ENCODE results near the gene ABCA2. TPM values are rescaled to one million over a fixed set of nuclear protein-coding genes. Genes with fewer than 3 reads are reported as not detected.
"Not testable (repeated sequence)": the region's sequence is repeated elsewhere in the genome, so short reads cannot be mapped to it uniquely, and the experiment has no call there.

Gene ABCA2
- total RNA-seq, 1 experiment from 2014 or later: 22.6 TPM

GRCh38 chr9:137006116-137007003, 21.7 kb downstream of the ABCA2 start:
- Mint-ChIP-seq H3K36me3 (ENCODE audit: insufficient read depth, unreplicated experiment) (no peaks in the 10 kb centered on the region), H3K9me3 (ENCODE audit: unreplicated experiment) (no peaks in the 10 kb centered on the region), H3K4me3 (ENCODE audit: unreplicated experiment) (no peak overlapping the region), H3K27me3 (ENCODE audit: insufficient read depth, unreplicated experiment) (no peaks in the 10 kb centered on the region), H3K27ac (ENCODE audit: unreplicated experiment) (no peak overlapping the region), H3K4me1 (ENCODE audit: low read depth, unreplicated experiment) (no peaks in the 10 kb centered on the region)
- Histone ChIP-seq H3K36me3 (ENCODE audit: control insufficient read depth, insufficient read depth, low read length) (no peaks in the 10 kb centered on the region), H3K4me1 (no peaks in the 10 kb centered on the region), H3K4me3 (ENCODE audit: low read depth, low read length) (no peak overlapping the region), H3K27me3 (replicated peaks; ENCODE audit: control insufficient read depth, insufficient read depth, low read length) (no peaks in the 10 kb centered on the region), H3K9me3 (no peaks in the 10 kb centered on the region)
- ChIA-PET POLR2A (no interaction called here), CTCF (interaction anchor here (1.0 to 2.1 kb wide), 2 partner anchors 23 to 40 kb away, joined by 3 to 6 read pairs; partner anchors contain the start of gene NPDC1)
- DNase-seq: no peak
- BruUV-seq (replicated peaks): no TSS peak
- intact Hi-C loops (cut with micrococcal nuclease; ENCODE audit: unreplicated experiment): no loop called here
- no peak for TF ChIP-seq CTCF (IDR thresholded peaks at IDR 0.05; ENCODE audit: insufficient read depth in 1 of 2, low read depth in 1 of 2, low read length in 1 of 2, severe bottlenecking in 1 of 2, unreplicated experiment in 1 of 2)

GRCh38 chr9:137004285-137004684, 23.8 kb downstream of the ABCA2 start:
- H3K27me3 Mint-ChIP-seq (ENCODE audit: insufficient read depth, unreplicated experiment); H3K4me3 Mint-ChIP-seq (ENCODE audit: unreplicated experiment); H3K27ac Mint-ChIP-seq (ENCODE audit: unreplicated experiment); H3K4me1 Mint-ChIP-seq (ENCODE audit: low read depth, unreplicated experiment); H3K9me3 Mint-ChIP-seq (ENCODE audit: unreplicated experiment); H3K36me3 ChIP-seq (ENCODE audit: control insufficient read depth, insufficient read depth, low read length); BruUV-seq (replicated peaks); H3K9me3 ChIP-seq; H3K4me1 ChIP-seq; intact Hi-C loops (cut with micrococcal nuclease; ENCODE audit: unreplicated experiment); H3K36me3 Mint-ChIP-seq (ENCODE audit: insufficient read depth, unreplicated experiment); H3K4me3 ChIP-seq (ENCODE audit: low read depth, low read length); H3K27me3 ChIP-seq (replicated peaks; ENCODE audit: control insufficient read depth, insufficient read depth, low read length); POLR2A ChIA-PET: not testable (repeated sequence)
- TF ChIP-seq CTCF (IDR thresholded peaks at IDR 0.05; ENCODE audit: insufficient read depth in 1 of 2, low read depth in 1 of 2, low read length in 1 of 2, severe bottlenecking in 1 of 2, unreplicated experiment in 1 of 2): peak in 1 of 2 experiments; percentile 12
- peak in 1 of 2 experiments; percentile 42 for DNase-seq
- CTCF ChIA-PET: interaction anchor here (0.8 to 2.1 kb wide), 2 partner anchors 25 to 31 kb away, joined by 3 to 6 read pairs; no protein-coding TSS in a partner anchor

- H3K4me3 Mint-ChIP-seq (ENCODE audit: unreplicated experiment): no peak overlapping the region
- no peaks in the 10 kb centered on the region for H3K27me3 Mint-ChIP-seq (ENCODE audit: insufficient read depth, unreplicated experiment)
- Histone ChIP-seq H3K4me1 (peaks cover 5% of the 10 kb centered on the region; the same call in 1 of the 2 replicates), H3K27me3 (replicated peaks; ENCODE audit: control insufficient read depth, insufficient read depth, low read length) (no peaks in the 10 kb centered on the region), H3K4me3 (ENCODE audit: low read depth, low read length) (no peak overlapping the region), H3K9me3 (no peaks in the 10 kb centered on the region), H3K36me3 (ENCODE audit: control insufficient read depth, insufficient read depth, low read length) (no peaks in the 10 kb centered on the region)
- H3K9me3 Mint-ChIP-seq (ENCODE audit: unreplicated experiment): no peaks in the 10 kb centered on the region
- no peak for DNase-seq
- ChIA-PET POLR2A (no interaction called here), CTCF (interaction anchor here (0.8 kb wide), 1 partner anchor 27 kb away, joined by 3 read pairs; no protein-coding TSS in a partner anchor)
- no peak for TF ChIP-seq CTCF (IDR thresholded peaks at IDR 0.05; ENCODE audit: insufficient read depth in 1 of 2, low read depth in 1 of 2, low read length in 1 of 2, severe bottlenecking in 1 of 2, unreplicated experiment in 1 of 2)
- H3K36me3 Mint-ChIP-seq (ENCODE audit: insufficient read depth, unreplicated experiment): peaks cover 11% of the 10 kb centered on the region
- BruUV-seq (replicated peaks): no TSS peak
- H3K4me1 Mint-ChIP-seq (ENCODE audit: low read depth, unreplicated experiment): peaks cover 8% of the 10 kb centered on the region
- intact Hi-C loops (cut with micrococcal nuclease; ENCODE audit: unreplicated experiment): no loop called here
- H3K27ac Mint-ChIP-seq (ENCODE audit: unreplicated experiment): no peak overlapping the region
These were observed 25.4 kb downstream of the ABCA2 start for GRCh38 chr9:137002646-137003041.

Measured in Caco-2 (cell line).